GM21515 (cell line): ENCODE measurements around the gene SLC9A9.

Experiments
- ATAC-seq: cut with Tn5 transposase; IDR thresholded peaks from one replicate; pipeline ENCODE4 v1.9.1; 2021; ENCODE audit not compliant: unreplicated experiment

Gene SLC9A9

GRCh38 chr3:143265501-143266070 lies 582.7 kb downstream of the SLC9A9 start:
- no peak for ATAC-seq

- no peak for ATAC-seq
Observed at GRCh38 chr3:143263852-143264513, 584.3 kb downstream of the SLC9A9 start.

GRCh38 chr3:143261848-143262247 lies 586.4 kb downstream of the SLC9A9 start:
- no peak for ATAC-seq

GRCh38 chr3:143258692-143259091 lies 589.6 kb downstream of the SLC9A9 start:
- no peak for ATAC-seq

GRCh38 chr3:143256416-143256815 lies 591.9 kb downstream of the SLC9A9 start:
- ATAC-seq, result no peak

GRCh38 chr3:143255739-143256138 lies 592.5 kb downstream of the SLC9A9 start:
- ATAC-seq, result no peak

- no peak for ATAC-seq
Observed at GRCh38 chr3:143252931-143253330, 595.3 kb downstream of the SLC9A9 start.

GRCh38 chr3:143249014-143249413 lies 599.3 kb downstream of the SLC9A9 start:
- ATAC-seq, result no peak

- ATAC-seq, result no peak
Observed at GRCh38 chr3:143247073-143247472, 601.2 kb downstream of the SLC9A9 start.

GRCh38 chr3:143245692-143246091 lies 602.6 kb downstream of the SLC9A9 start:
- ATAC-seq, result no peak

GRCh38 chr3:143244516-143245063 lies 603.7 kb downstream of the SLC9A9 start:
- no peak for ATAC-seq

GRCh38 chr3:143243686-143244085 lies 604.6 kb downstream of the SLC9A9 start:
- ATAC-seq, result no peak

- ATAC-seq, result no peak
Observed at GRCh38 chr3:143242691-143243090, 605.6 kb downstream of the SLC9A9 start.

- no peak for ATAC-seq
Observed at GRCh38 chr3:143242101-143242500, 606.2 kb downstream of the SLC9A9 start.

GRCh38 chr3:143241481-143241951 lies 606.8 kb downstream of the SLC9A9 start:
- ATAC-seq, result no peak

- no peak for ATAC-seq
Observed at GRCh38 chr3:143240886-143241285, 607.4 kb downstream of the SLC9A9 start.

- ATAC-seq, result no peak
Observed at GRCh38 chr3:143239031-143239430, 609.2 kb downstream of the SLC9A9 start.

- ATAC-seq, result no peak
Observed at GRCh38 chr3:143237077-143237627, 611.1 kb downstream of the SLC9A9 start.

GRCh38 chr3:143236226-143236964 lies 611.9 kb downstream of the SLC9A9 start:
- ATAC-seq, result no peak

- no peak for ATAC-seq
Observed at GRCh38 chr3:143235614-143236204, 612.6 kb downstream of the SLC9A9 start.

- ATAC-seq, result no peak
Observed at GRCh38 chr3:143234526-143234925, 613.7 kb downstream of the SLC9A9 start.
